ENCODE data around the gene IKZF2. TPM values are rescaled to one million over a fixed set of nuclear protein-coding genes. Genes with fewer than 3 reads are reported as not detected.

Gene IKZF2
- total RNA-seq, 3 donors from 2014 or later: 5.6 to 11.1 (median 8.6) TPM

GRCh38 chr2:213065583-213066442 lies 85.6 kb downstream of the IKZF2 start:
- DNase-seq: peak in 2 of 3 donors; percentile 33 to 52
- intact Hi-C loops (cut with DNase I, micrococcal nuclease): no loop called here
- ATAC-seq: peak; percentile 89
- no peaks in the 10 kb centered on the region for H3K4me1 ChIP-seq (ENCODE audit: low read depth)
- TF ChIP-seq CTCF (IDR thresholded peaks at IDR 0.05): no peak
- H3K36me3 ChIP-seq (ENCODE audit: low read depth): no peaks in the 10 kb centered on the region
- H3K4me3 ChIP-seq: no peak overlapping the region
- H3K9me3 ChIP-seq: no peaks in the 10 kb centered on the region

- ATAC-seq (no peak), DNase-seq (no peak)
- Histone ChIP-seq H3K9me3 (no peaks in the 10 kb centered on the region), H3K4me3 (no peak overlapping the region), H3K36me3 (ENCODE audit: low read depth) (no peaks in the 10 kb centered on the region), H3K4me1 (ENCODE audit: low read depth) (no peaks in the 10 kb centered on the region)
- intact Hi-C loops (cut with DNase I, micrococcal nuclease): no loop called here
- TF ChIP-seq CTCF (IDR thresholded peaks at IDR 0.05): no peak
These were observed 87.3 kb downstream of the IKZF2 start for GRCh38 chr2:213064099-213064498.

GRCh38 chr2:213057977-213058376 lies 93.4 kb downstream of the IKZF2 start:
- Histone ChIP-seq H3K4me1 (ENCODE audit: low read depth) (no peaks in the 10 kb centered on the region), H3K4me3 (no peak overlapping the region), H3K36me3 (ENCODE audit: low read depth) (no peaks in the 10 kb centered on the region), H3K9me3 (no peaks in the 10 kb centered on the region)
- intact Hi-C loops (cut with DNase I, micrococcal nuclease): no loop called here
- TF ChIP-seq CTCF (IDR thresholded peaks at IDR 0.05): no peak
- DNase-seq (no peak), ATAC-seq (no peak)

GRCh38 chr2:213046431-213046830 lies 105.0 kb downstream of the IKZF2 start:
- Histone ChIP-seq H3K4me3 (no peak overlapping the region), H3K36me3 (ENCODE audit: low read depth) (no peaks in the 10 kb centered on the region), H3K4me1 (ENCODE audit: low read depth) (no peaks in the 10 kb centered on the region), H3K9me3 (no peaks in the 10 kb centered on the region)
- intact Hi-C loops (cut with DNase I, micrococcal nuclease): no loop called here
- no peak for DNase-seq
- no peak for TF ChIP-seq CTCF (IDR thresholded peaks at IDR 0.05)
- ATAC-seq: no peak

GRCh38 chr2:213043566-213043965 lies 107.8 kb downstream of the IKZF2 start:
- Histone ChIP-seq H3K4me1 (ENCODE audit: low read depth) (no peaks in the 10 kb centered on the region), H3K9me3 (no peaks in the 10 kb centered on the region), H3K36me3 (ENCODE audit: low read depth) (no peaks in the 10 kb centered on the region), H3K4me3 (no peak overlapping the region)
- TF ChIP-seq CTCF (IDR thresholded peaks at IDR 0.05): no peak
- ATAC-seq (no peak), DNase-seq (no peak)
- intact Hi-C loops (cut with DNase I, micrococcal nuclease): no loop called here
